ENCODE data around the gene DMD. TPM values are rescaled to one million over a fixed set of nuclear protein-coding genes. Genes with fewer than 3 reads are reported as not detected.

The DMD gene
- total RNA-seq, 2 experiments from 2014 or later: 0.20 to 0.47 TPM

DNA sequence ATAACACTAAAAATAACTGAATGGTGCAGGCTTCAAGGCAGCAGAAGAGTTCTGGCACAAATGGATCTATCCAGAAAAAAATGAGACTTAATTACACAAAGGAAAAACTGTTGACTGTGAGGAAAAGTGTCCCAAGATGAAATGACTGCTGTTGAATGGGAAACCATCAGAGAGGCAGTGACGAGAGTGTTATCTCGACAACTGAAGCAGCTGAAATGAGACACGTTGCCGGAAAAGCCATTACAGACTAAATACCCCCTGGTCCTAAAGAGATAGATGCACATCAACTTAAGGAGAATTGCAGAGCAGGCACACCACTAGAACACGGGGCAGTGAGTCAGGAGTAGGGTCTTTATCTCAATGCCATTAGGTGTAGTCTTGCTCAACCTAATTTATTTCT, 277.8 kb downstream of the DMD start:
- ATAC-seq (ENCODE audit: poor library complexity) (no peak), DNase-seq (no peak)
- Mint-ChIP-seq H3K36me3 (ENCODE audit: low read depth) (no peaks in the 10 kb centered on the region), H3K27me3 (no peaks in the 10 kb centered on the region), H3K27ac (no peak overlapping the region), H3K9me3 (no peaks in the 10 kb centered on the region), H3K4me3 (no peak overlapping the region), H3K4me1 (ENCODE audit: low read depth) (no peaks in the 10 kb centered on the region)
- Histone ChIP-seq H3K27ac (ENCODE audit: low read depth in 1 of 2, low read length in 2 of 2) (no peak overlapping the region), H3K9me3 (ENCODE audit: control insufficient read depth in 1 of 2, insufficient read depth in 1 of 2, low read length in 2 of 2) (no peaks in the 10 kb centered on the region), H3K4me3 (ENCODE audit: low read length) (no peak overlapping the region), H3K4me1 (ENCODE audit: insufficient read depth, low read length) (no peaks in the 10 kb centered on the region), H3K27me3 (ENCODE audit: control insufficient read depth in 1 of 2, insufficient read depth in 2 of 2, low read length in 2 of 2) (no peaks in the 10 kb centered on the region), H3K36me3 (ENCODE audit: insufficient read depth, low read length) (no peaks in the 10 kb centered on the region)
- TF ChIP-seq, protein P1, sequence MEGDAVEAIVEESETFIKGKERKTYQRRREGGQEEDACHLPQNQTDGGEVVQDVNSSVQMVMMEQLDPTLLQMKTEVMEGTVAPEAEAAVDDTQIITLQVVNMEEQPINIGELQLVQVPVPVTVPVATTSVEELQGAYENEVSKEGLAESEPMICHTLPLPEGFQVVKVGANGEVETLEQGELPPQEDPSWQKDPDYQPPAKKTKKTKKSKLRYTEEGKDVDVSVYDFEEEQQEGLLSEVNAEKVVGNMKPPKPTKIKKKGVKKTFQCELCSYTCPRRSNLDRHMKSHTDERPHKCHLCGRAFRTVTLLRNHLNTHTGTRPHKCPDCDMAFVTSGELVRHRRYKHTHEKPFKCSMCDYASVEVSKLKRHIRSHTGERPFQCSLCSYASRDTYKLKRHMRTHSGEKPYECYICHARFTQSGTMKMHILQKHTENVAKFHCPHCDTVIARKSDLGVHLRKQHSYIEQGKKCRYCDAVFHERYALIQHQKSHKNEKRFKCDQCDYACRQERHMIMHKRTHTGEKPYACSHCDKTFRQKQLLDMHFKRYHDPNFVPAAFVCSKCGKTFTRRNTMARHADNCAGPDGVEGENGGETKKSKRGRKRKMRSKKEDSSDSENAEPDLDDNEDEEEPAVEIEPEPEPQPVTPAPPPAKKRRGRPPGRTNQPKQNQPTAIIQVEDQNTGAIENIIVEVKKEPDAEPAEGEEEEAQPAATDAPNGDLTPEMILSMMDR (IDR thresholded peaks at IDR 0.05): no peak
- intact Hi-C loops (cut with DNase I, micrococcal nuclease): no loop called here
- POLR2A ChIA-PET: no interaction called here
- CTCF ChIA-PET: no interaction called here

DNA sequence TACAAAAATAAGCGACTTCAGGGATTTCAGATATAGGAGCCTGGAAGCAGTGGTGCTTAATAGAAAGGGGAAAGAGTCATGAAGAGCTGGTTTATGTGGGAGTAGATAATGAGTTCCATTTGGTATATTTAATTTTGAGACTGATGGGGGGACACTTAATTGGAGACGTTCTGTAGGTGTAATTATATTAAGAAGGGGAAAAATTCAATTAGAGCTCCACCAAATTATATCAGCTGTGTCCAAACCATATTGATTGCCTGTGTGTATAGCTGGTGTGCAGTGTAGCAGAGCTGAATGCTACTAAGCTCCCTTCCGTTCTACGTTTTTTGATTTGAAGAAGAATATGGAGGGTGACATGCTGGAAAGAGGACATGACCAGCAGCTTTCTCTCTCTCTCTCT, 282.3 kb downstream of the DMD start:
- CTCF ChIA-PET: no interaction called here
- POLR2A ChIA-PET: no interaction called here
- Histone ChIP-seq H3K36me3 (ENCODE audit: insufficient read depth, low read length) (no peaks in the 10 kb centered on the region), H3K4me3 (ENCODE audit: low read length) (no peak overlapping the region), H3K4me1 (ENCODE audit: insufficient read depth, low read length) (no peaks in the 10 kb centered on the region), H3K9me3 (ENCODE audit: control insufficient read depth in 1 of 2, insufficient read depth in 1 of 2, low read length in 2 of 2) (peaks cover 0 to 7% of the 10 kb centered on the region in 2 experiments), H3K27ac (ENCODE audit: low read depth in 1 of 2, low read length in 2 of 2) (no peak overlapping the region), H3K27me3 (ENCODE audit: control insufficient read depth in 1 of 2, insufficient read depth in 2 of 2, low read length in 2 of 2) (no peaks in the 10 kb centered on the region)
- Mint-ChIP-seq H3K4me3 (no peak overlapping the region), H3K27me3 (no peaks in the 10 kb centered on the region), H3K36me3 (ENCODE audit: low read depth) (no peaks in the 10 kb centered on the region), H3K4me1 (ENCODE audit: low read depth) (no peaks in the 10 kb centered on the region), H3K9me3 (no peaks in the 10 kb centered on the region), H3K27ac (no peak overlapping the region)
- TF ChIP-seq, protein P1 (IDR thresholded peaks at IDR 0.05): no peak
- intact Hi-C loops (cut with DNase I, micrococcal nuclease): no loop called here
- ATAC-seq (ENCODE audit: poor library complexity) (no peak), DNase-seq (no peak)

DNA sequence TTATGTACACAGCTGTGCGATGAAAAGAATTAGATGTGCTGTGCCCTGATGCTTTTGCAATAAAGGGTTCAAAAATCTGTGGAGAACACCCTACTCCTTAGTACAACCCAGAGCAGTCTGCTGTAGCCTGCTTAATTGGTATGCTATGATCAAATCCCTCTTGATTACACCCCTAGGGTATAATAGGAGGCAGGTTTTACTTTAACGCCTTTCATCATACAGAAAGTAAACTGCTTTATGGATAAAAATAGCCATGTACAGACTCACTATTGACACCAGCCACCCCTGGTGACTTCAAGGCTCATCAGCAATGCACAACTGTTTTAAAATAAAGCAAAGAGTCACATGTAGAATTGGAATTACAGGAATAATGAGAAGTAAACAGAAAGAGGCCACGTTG, 315.3 kb downstream of the DMD start:
- H3K36me3 ChIP-seq (ENCODE audit: insufficient read depth, low read length): no peaks in the 10 kb centered on the region
- H3K27ac ChIP-seq (ENCODE audit: low read depth in 1 of 2, low read length in 2 of 2): no peak overlapping the region
- TF ChIP-seq, protein P1 (IDR thresholded peaks at IDR 0.05): no peak
- no peaks in the 10 kb centered on the region for H3K27me3 ChIP-seq (ENCODE audit: control insufficient read depth in 1 of 2, insufficient read depth in 2 of 2, low read length in 2 of 2)
- POLR2A ChIA-PET: no interaction called here
- CTCF ChIA-PET: interaction anchor here (0.5 kb wide), 1 partner anchor 49 kb away, joined by 3 read pairs; no protein-coding TSS in a partner anchor
- H3K4me3 ChIP-seq (ENCODE audit: low read length): no peak overlapping the region
- Mint-ChIP-seq H3K4me3 (no peak overlapping the region), H3K9me3 (no peaks in the 10 kb centered on the region), H3K36me3 (ENCODE audit: low read depth) (no peaks in the 10 kb centered on the region), H3K27ac (no peak overlapping the region), H3K27me3 (no peaks in the 10 kb centered on the region), H3K4me1 (ENCODE audit: low read depth) (no peaks in the 10 kb centered on the region)
- H3K4me1 ChIP-seq (ENCODE audit: insufficient read depth, low read length): no peaks in the 10 kb centered on the region
- DNase-seq (no peak), ATAC-seq (ENCODE audit: poor library complexity) (no peak)
- no peaks in the 10 kb centered on the region for H3K9me3 ChIP-seq (ENCODE audit: control insufficient read depth in 1 of 2, insufficient read depth in 1 of 2, low read length in 2 of 2)
- intact Hi-C loops (cut with DNase I, micrococcal nuclease): no loop called here

Data from CD4-positive, alpha-beta T cell (primary cell).